ENCODE measurements around the gene CRABP2.

CRABP2 gene

DNA sequence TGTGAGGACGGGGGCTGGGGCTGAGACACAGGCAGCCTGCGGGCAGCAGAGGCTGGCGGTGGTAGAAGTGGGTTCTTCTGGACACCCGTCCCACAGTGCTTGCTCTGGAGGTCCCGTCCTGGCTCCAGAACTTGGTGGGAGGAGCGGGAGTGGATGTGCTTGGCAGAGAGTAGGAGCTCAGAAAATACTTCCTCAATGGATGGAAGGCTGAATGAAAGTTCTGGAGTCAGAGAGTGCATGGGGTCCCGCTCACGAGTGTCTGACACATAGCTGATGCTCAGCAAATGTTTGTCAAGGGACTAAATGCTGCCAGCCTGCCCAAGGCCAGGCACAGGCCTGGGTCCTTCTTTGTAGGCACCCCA lies 14.7 kb downstream of the CRABP2 start:
- DNase-seq (ENCODE audit: low read depth in 3 of 3): no peak

DNA sequence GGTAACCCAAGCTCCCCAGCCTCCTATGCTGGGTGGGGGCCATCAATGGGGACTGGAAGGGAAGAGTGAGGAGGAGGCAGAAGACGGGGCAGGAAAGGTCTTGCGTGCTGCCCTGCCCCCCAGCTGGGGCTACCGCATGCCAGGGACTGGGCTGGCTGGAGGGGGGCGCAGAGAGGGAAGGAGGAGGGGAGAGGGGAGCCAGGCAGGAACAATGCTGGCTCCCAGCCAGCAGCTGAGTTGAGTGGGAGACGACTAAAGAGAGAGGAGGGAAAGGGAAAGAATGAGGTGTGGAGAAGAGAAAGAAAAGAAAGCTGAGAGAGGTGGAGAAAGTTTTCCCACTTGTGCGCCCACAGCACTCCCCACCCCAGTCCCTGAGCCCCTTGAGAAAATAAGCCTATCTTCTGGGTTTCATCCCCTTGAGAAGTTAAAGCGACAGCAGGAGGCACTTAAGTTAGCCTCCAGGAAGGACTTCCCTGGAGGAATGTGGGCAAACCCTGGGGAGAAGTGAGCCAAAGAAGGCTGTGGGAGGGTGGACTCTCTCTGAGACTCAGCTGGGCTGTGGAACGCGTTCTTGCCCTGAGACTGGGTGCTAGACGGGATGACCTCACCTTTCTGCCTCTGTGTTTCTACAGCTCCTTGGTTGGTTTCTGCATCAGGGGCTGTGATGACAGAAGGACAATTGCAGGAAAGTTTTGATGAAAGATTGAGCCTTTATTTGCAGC lies 15.3 kb downstream of the CRABP2 start:
- no peak for DNase-seq (ENCODE audit: low read depth in 3 of 3)

DNA sequence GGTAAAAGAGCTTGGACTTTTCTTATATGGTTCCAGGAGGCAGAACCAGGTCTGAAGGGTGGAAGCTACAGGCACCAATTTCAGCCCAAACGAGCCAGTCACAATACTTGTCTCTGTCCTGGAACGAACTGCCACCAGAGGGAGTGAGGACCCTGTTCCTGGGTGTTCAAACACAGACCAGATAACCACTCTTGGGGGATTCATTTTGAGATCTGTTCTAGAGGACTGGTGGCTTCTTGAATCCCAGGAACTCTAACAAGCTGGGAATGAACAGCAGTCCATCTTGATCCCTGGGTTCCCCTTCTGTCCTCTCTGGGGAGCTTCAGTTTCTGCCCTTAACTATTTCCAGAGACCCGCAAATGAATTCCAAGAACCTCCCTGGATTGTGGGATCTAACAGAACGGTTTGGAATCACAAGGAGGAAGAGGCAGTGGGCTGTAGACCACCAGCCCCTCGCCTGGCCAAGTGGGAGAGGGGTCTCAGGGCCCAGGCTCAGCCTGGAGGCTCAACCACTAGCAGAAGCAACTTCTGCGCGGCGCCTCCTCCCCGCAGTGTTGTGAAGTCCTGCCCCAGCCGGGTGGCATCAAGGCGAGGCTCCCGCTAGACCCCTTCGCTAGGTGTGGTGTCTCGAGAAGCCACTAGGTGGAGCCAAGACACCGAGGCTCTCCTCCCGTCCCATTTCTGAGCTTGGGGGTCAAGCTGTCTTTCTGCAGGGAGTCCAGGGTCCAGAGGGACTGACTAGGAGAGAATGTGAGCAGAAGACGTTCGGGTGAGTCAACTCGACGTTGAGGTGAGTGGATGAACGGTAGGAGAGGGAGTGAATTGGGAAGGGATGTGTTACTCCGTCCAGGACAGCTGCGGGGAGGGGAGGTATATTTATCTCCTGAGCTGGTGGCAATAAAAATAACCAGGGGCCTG lies 16.1 kb downstream of the CRABP2 start:
- peak; percentile 48 to 72 (median 60) for DNase-seq (ENCODE audit: low read depth in 3 of 3)

DNA sequence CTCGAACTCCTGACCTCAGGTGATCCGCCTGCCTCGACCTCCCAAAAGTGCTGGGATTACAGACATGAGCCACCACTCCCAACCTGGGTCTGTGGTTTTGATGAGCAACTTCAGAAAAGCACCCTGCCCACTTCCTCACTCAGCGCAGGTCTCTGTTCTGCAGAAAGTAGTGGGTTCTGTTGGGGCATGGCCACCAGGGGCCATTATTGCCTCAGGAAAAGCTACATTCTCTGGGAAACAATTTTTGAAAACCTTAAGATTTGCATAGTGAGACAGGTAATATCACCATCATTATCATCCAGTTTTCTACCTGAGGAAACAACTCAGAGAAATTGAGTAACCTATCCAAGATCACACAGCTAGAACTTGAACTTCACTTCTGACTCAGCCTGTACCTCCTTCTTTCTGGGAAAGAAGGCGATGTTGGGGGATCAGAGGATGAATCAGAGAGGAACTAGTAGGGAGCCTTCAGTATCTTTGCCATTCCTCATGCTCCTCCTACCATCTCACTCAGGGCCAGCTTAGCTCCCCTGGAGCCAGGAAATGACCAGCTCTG lies 21.1 kb downstream of the CRABP2 start:
- DNase-seq (ENCODE audit: low read depth in 3 of 3): no peak

DNA sequence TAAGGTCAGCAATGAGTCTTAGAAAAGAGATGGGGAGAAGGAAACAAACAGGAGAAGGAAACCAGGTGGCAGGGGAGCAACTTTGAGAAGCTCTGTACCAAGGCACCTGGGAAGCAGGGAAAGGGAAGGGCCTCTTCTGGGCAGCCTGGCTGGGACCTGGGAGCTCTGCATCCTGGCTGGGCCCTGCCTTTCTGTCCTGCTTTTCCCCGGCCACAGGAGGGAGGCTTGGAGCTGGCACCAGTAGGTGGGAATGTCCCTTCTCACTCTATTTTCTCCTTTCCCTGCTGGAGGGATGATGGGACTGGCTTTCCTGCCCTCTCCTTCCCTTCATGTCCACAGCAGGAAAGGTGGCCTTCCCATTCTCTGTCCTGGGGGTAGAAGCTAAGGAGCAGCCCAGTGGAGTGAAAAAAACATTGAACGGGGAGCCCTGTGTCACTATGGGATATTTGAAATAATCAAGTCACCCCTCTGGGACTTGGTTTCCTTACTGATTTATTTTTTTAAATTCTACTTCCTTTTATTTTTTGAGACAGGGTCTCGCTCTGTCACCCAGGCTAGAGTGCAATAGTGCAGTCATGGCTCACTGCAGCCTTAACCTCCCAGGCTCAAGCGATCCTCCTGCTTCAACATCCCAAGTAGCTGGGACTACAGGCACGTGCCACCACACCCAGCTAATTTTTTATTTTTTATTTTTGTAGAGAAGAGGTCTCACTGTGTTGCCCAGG lies 23.1 kb downstream of the CRABP2 start:
- no peak for DNase-seq (ENCODE audit: low read depth in 3 of 3)

DNA sequence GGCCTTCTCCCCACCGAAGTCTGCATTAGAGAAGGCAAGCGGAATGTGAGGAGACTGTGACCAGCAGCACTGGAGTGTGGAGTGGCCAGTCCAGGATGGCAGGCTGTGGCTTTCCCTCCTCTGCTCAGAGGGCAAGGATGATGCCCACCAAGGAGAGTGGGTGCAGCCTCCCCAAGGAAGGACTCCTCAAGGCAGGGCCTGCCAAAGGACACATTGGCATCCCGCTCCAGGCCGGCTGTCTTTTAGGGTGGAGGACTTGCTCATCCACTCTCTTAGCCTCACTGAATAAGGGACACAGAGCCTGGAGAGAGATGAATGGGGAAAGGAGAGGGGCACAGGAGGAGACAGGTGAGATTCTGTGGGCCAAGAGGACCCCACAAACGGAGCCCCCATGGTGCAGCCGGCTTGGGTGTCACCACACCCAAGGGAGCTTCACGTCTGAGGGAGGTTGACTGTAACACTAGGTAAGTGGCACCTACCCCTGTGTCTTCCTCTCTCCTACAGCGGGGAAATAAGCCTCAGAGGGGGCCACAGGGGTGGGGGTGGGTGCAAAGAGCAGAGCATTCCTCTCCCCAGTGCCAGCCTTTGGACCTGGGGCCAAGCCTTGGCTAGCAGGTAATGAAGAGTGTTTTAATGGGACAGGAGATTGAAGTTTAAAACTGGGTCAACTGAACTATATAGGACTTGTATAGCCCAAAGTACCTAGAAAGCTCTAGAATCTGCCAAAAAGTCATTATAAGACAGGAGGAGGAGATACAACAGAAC lies 24.0 kb downstream of the CRABP2 start:
- no peak for DNase-seq (ENCODE audit: low read depth in 3 of 3)

DNA sequence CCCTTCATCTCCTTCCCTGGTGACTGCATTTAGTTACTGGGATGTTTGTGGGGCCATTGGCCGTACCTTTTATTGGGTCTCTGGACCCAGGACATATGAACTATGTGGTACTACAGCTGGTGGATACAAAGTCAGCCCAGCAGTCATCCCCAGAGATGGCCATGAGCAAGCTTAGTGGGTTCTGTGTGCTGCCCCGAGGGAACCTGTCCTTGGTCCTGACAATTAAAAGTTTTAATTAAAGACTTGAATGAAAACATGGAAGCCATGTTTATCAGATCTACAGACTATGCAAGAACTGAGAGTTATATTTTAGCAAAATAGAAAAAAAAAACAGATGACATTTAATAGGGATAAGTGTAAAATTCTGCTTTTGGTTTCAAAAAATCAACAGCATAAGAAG lies 25.3 kb downstream of the CRABP2 start:
- DNase-seq (ENCODE audit: low read depth in 3 of 3): no peak

DNA sequence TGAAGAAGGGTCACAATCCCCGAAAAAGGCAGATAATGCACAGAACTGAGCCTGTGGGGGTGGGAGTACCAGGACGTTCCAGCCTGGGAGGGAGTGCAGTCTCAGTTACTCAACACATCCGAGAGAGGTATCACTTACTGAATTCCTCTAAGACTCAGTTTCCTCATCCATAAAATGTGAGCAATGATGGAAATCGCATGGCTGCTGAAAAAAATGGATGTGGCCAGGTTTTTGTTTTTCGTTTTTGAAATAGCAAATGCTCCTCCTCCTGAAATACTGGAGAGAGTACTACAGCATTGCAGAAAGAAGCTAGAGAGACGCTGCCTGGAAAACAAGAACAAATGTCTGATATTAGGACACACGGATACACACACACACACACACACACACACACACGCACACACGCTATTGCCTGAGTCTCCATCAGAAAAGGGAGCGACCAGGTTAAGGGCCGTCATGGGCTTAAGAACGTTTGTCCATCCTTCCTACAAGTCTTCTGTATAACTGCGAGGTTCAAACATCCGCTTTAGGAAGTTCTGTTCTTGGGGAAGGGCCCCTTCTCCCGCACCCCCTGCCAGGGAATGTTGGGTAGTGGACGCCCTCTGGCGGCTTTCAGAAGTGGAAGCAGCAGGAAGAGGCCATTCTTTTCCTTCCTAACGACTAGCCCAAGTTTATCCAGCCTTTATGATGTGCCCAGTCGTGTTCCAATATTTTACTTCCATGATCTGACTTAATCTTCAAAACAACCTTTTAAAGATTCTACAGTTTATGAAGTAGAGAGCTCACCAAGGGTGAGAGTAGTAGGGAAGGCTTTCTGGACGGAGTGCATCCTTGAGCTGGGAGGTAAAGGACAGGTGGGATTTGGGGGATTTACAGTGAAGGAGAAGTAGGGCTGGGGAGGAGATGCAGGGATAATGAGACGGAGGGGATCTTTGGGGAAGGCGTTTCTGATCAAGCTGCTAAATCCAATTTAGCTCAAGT lies 27.5 kb downstream of the CRABP2 start:
- no peak for DNase-seq (ENCODE audit: low read depth in 3 of 3)

DNA sequence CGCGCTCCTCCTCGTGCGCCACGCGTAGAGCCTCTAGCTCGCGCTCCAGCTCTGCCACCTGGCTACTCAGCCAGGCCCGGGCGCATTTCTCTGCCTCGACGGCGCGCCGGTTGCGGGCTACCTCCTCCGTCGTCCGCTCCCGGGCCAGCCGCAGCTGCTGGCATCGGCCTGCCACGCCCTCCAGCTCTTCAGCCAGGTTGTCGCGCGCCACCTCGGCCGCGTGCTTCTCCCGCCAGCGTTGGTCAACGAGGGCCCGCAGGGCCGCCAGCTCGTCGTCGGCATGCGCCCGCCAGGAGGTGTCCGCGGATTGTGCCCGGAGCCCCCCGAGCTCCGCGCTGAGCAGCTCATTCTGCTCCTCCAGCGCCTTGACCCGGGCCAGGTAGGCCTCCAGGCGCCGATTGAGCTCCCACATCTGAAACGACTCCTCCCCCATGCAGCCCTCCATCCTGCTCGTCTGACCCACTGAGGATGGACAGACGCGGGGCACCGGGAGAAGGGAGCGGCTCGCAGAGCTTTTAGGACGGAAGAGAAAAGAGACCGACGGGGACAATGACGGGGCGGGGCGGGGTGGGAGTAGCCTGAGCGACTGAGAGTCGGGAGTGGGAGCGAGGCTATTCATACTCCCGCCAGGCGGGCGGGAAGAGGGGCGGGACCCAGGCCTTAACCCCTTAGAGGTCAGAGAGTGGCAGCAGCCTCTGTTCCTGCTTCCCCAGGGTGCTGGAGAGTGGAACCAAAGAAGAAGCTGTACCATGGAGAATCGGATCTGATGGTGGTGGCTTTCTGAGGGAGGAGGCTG lies 28.4 kb downstream of the CRABP2 start, which contains the start of gene NES:
TSS of gene NES (minus strand) at position 588 of the 796 bp plus-strand sequence. CDS start at position 445, 143 bp downstream.
- no peak for DNase-seq (ENCODE audit: low read depth in 3 of 3)

DNA sequence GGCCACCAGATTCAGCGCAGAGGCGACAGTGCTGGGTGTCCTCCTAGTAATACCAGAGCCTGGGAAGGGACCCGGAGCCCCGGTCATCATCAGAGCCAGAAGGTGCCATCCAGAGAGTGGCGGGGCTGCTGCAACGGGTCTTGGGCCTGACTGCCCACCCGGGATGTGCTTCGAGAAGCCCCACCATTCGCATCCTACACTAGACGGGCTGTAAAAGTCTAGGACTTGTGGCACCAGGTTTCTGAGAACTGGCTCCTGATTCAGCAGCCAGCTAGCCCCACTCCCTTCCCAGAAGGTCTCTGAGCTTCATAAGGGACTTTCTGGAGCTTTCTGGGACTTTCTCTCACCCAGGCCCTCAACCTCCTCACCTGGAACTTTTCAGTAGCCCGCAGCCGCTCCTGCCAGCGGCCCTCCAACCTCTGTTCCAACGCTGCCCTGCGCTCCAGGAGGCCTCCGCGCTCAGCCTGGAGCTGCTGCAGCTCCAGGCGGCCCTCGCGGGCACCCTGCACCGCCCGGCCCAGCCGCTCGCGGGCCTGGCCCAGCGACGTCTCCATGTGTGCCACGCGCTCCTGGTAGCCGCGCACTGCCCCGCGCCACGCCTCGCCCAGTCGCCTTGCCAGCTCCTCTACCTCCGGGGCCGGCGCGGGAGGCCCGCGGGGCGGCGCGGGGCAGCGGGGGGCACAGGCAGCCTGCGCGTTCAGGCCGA lies 29.1 kb downstream of the CRABP2 start:
- DNase-seq (ENCODE audit: low read depth in 3 of 3): no peak

DNA sequence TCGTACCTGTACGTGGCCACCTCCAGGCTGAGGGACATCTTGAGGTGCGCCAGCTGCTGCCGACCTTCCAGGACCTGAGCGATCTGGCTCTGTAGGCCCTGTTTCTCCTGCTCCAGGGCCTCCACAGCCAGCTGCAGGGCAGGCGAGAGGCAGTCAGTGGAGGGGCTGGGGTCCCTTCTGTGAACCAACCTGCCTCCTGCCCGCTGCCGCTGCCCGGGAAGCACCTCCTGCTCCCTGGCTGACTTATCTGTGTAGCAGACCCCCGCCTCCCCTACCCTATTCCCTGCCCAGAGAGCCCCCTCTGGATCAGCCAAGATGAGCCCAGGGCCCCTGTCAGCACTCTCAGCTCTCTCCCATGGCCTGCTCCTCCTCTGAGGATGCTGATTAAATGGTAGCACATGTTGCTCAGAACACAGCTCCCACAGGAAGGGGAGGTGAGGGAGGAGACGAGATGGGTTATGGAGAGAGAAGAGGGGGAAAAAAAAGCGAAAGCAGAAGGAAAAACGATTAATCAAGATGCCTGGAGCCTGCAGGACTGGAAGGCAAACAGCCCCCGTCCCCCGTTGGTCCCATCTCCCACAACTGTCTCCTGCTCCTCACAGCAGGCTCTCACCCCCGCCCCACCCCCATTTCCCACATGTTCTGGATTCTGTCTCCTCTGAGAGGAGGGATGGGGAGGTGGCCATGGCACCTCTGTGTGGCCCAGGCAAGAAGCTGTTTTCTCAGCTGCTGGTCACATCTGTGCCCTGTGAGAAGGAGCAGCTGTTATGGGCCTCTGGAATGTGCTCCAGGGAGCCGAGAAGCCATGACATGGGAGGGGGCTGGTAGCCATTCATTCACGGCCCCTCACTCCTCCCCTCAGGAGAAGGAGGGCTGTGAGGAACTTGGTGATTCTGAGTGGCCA lies 29.9 kb downstream of the CRABP2 start:
- no peak for DNase-seq (ENCODE audit: low read depth in 3 of 3)

DNA sequence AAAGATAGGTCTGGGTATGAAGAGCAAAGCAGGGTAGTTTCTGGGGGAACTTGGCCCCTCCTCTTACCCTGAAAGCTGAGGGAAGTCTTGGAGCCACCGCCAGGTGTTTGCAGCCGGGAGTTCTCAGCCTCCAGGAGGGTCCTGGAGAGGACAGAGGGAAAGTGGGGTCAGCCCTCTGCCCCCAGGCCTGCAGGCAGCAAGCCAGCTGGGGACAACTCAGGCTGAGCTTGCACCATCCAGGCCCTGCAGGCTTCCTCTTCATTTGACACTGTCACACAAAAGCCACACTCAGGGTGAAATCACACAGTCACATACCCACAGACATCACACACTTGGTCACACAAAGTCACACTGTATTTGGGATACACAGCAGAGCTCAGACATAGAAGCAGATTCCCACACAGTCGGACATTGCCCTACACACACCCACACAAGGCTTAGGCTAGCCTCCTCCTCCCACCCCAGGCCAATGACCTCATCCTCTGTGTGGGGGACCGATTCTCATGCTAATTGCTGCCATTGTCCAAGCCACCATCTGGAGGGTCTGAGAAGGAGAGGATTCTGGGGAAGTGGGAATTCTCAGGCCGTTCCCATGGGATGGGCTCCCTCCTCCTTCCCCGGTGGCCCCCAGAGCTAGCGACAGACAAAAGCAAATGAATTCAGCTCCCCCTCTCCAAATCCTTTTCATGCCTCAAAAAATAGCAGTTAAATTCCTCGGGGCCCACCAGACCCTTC lies 31.8 kb downstream of the CRABP2 start:
- DNase-seq (ENCODE audit: low read depth in 3 of 3): no peak

DNA sequence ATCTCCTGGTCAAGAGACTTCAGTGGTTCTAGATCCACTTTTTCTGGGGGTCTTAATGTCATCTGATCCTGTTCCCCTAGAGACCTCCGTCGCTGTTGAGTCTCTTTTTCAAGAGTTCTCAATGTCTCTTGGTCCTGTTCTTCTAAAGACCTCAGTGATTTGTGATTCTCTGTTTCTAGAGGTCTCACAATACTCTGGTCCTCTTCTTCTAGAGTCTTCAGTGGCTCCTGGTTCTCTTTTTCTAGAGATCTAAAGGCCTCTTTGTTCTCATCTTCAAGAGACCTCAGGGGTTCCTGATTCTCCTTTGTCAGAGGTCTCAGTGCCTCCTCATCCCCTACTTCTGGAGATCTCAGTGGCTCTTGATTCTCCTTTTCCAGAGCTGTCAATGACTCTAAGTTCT lies 33.6 kb downstream of the CRABP2 start:
- DNase-seq (ENCODE audit: low read depth in 3 of 3): no peak

DNA sequence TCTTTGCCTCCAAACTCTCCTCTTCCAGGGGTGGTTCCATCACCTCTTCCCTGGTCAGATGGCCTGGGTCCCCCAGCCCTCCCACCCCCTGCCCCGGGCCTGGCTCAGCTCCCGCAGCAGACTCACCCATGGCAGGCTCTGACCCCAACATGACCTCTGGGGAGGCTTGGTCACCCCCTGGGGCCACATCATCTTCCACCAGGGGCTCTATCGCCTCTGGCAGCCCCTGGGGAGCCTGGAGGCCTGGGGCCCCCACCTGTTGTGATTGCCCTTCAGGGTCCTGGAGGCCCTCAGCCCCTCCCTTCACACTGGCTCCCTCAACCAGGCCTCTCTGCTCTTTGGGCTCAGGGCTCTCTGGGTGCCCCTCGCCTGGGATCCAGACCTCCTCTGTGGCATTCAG lies 34.6 kb downstream of the CRABP2 start:
- no peak for DNase-seq (ENCODE audit: low read depth in 3 of 3)

DNA sequence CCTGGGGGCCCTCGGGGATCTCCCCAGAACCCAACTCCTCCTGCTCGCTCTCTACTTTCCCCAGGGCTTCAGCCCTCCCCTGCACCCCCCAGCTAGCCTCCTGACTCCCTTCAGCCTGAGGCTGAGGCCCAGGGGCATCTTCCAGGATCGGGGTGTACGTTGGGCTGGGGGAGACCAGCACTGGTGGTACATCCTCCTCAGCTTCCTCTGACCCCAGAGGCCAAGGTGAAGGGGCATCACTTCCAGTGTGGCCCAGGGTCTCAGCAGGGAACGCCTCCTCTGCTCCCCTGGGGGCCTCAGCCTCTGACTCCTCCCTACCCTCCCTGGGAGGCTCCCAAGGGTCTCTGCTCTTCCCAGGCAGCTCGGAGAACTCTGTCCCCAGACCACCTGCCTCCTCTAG lies 35.0 kb downstream of the CRABP2 start:
- DNase-seq (ENCODE audit: low read depth in 3 of 3): no peak

DNA sequence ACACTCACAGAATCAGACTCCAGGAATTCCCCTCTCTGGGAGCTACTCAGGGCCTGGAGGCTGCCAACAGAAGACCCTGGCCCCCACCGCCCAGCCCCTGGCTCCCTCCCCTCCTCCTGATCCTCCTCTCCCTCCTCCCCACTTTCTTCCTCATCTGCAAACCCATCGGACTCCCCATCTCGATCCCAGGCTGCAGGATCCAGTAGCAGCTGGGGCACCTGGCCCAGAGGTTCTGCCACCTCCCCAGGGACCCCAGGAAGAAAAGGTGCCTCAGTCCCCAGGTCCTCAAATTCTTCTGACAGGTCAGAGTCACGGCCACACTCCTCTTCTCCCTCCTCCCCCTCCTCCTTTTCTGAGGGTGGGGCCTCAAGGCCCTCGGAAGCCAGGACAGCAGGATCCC lies 35.6 kb downstream of the CRABP2 start:
- no peak for DNase-seq (ENCODE audit: low read depth in 3 of 3)

Measured in stimulated activated CD4-positive, alpha-beta T cell treated with anti-CD3 and anti-CD28 coated beads, TNF-alpha, amount 100 ng/mL, for 24 hours (primary cell).